Loucy (cell line): ENCODE results near the gene NCF4.

Experiments used
- CTCF ChIP-seq: fragments of 200-600 bp; sonication (generic); conservative IDR thresholded peaks from 2 replicates; pipeline ENCODE4 v1.5.1; 2014; ENCODE audit warnings: mild to moderate bottlenecking, antibody characterized with exemption, low read length
- EZH2phosphoT487 ChIP-seq: fragments of 200-600 bp; IDR thresholded peaks from 2 replicates; pipeline ENCODE4 v1.6.1; 2018; ENCODE audit warnings: antibody characterized with exemption, mild to moderate bottlenecking, moderate library complexity, borderline replicate concordance

GRCh38 chr22:36922711-36923110, 61.9 kb downstream of the NCF4 start:
- no peak for TF ChIP-seq CTCF
- no peak for TF ChIP-seq EZH2phosphoT487
